PFSK-1 (cell line): Measurements from ENCODE around the gene SLC35B4.

Experiments
- FOXP2 ChIP-seq: optimal IDR thresholded peaks from 2 replicates; pipeline ENCODE3; 2011; ENCODE audit warnings: borderline replicate concordance, control low read depth, inconsistent platforms; ENCODE audit not compliant: insufficient read depth; ENCODE audit errors: extremely low read length, extremely low read depth
- POLR2AphosphoS5 ChIP-seq: IDR thresholded peaks from 2 replicates; pipeline ENCODE4 v1.6.1; 2012; ENCODE audit warnings: low read depth, mild to moderate bottlenecking, control low read depth, low read length, moderate library complexity
- REST ChIP-seq, 2 experiments: IDR thresholded peaks; 2 replicates each; pipeline versions ENCODE4 v1.6.1 to v1.8.0; 2011 to 2012; ENCODE audit warnings: low read depth in 2 of 2, low read length in 2 of 2, control low read depth in 1 of 2, inconsistent platforms in 1 of 2, mild to moderate bottlenecking in 1 of 2, moderate library complexity in 1 of 2; ENCODE audit not compliant: insufficient read depth in 1 of 2
- SIN3A ChIP-seq: IDR thresholded peaks from 2 replicates; pipeline ENCODE4 v1.6.1; 2012; ENCODE audit warnings: mild to moderate bottlenecking, low read length, moderate library complexity, borderline replicate concordance; ENCODE audit not compliant: insufficient read depth
- TAF1 ChIP-seq: IDR thresholded peaks from 2 replicates; pipeline ENCODE4 v1.6.1; 2012; ENCODE audit warnings: low read length, control low read depth, borderline replicate concordance; ENCODE audit not compliant: insufficient read depth

Gene SLC35B4

GRCh38 chr7:134333943-134334342 lies 17.2 kb upstream of the SLC35B4 start:
- TF ChIP-seq TAF1: no peak

GRCh38 chr7:134332892-134333291 lies 16.2 kb upstream of the SLC35B4 start:
- TF ChIP-seq TAF1: no peak
- no peak for TF ChIP-seq REST (IDR thresholded peaks at IDR 0.05; ENCODE audit: insufficient read depth in 1 of 2, low read depth in 2 of 2, low read length in 2 of 2)
- TF ChIP-seq SIN3A: no peak
- TF ChIP-seq FOXP2: no peak

- TF ChIP-seq SIN3A: no peak
- TF ChIP-seq REST (IDR thresholded peaks at IDR 0.05; ENCODE audit: insufficient read depth in 1 of 2, low read depth in 2 of 2, low read length in 2 of 2): no peak
- no peak for TF ChIP-seq TAF1
- TF ChIP-seq FOXP2: no peak
- TF ChIP-seq POLR2AphosphoS5: no peak
Measured at GRCh38 chr7:134331393-134331792, 14.7 kb upstream of the SLC35B4 start.

- TF ChIP-seq FOXP2 (no peak), REST (IDR thresholded peaks at IDR 0.05; ENCODE audit: insufficient read depth in 1 of 2, low read depth in 2 of 2, low read length in 2 of 2) (no peak), TAF1 (no peak), SIN3A (no peak), POLR2AphosphoS5 (no peak)
Measured at GRCh38 chr7:134330974-134331373, 14.2 kb upstream of the SLC35B4 start.

- no peak for TF ChIP-seq FOXP2
- TF ChIP-seq TAF1: no peak
- TF ChIP-seq REST (IDR thresholded peaks at IDR 0.05; ENCODE audit: insufficient read depth in 1 of 2, low read depth in 2 of 2, low read length in 2 of 2): no peak
- TF ChIP-seq SIN3A: no peak
- TF ChIP-seq POLR2AphosphoS5: no peak
Measured at GRCh38 chr7:134329614-134330346, 13.1 kb upstream of the SLC35B4 start.
